Amniotic stem cell (primary cell): ENCODE measurements around the gene SOBP.

Experiments
- DNase-seq: peaks from one replicate; lab custom pipeline; 2025; lab: John Stamatoyannopoulos, UW

The SOBP gene

DNA sequence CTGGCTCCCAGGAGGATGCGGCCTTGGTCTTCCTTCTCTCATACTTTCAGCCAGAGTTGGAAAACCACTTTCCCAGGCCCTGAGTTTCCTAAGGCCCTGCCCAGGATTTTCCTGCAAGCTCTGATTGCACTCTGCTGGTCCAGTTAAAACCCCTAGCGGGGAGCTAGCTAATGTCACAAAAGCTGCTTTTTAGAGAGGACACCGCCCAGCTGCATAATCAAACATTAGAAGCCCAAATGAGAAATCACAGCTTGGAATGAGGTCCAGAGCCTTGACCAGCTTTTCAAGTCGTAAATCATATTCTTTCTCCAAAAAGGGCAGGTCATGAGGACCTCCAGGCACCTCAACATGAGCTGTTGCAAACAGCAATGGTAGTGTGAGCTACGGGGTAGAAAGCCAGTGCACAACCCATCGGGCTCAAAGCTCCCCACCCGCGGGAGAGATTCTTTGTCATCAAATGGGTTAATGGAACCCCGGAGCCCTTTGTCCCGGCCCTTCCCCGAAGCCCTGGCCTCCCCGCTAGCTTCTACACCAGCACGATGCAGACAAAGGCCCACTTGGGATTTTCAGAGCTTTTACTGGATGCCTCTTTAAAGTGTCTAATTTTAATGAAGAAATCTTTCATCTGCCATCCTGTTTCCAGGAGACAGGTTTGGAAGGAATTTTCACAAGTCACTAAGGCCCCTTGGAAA, 200.2 kb downstream of the SOBP start:
- DNase-seq, result no peak

DNA sequence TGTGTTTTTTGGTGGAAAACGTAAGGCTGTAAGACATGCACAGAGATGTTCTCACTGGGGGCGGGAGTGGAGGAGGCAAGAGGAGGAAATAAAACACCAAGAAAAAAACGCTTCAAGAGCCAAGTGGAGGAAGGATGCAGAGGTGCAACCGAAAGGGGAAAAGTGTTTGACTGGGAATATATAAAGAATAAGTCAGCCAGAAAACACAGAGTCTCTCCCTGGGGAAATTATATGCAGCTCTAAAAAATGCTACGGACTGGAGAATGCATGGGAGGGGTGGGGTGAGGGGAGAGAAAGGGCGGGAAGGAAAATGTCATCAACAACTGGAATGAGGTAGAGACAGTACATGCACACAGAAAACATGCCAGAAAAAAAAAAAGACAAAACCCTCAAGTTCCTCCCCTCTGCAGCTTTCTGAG, 200.7 kb downstream of the SOBP start:
- DNase-seq, result no peak

DNA sequence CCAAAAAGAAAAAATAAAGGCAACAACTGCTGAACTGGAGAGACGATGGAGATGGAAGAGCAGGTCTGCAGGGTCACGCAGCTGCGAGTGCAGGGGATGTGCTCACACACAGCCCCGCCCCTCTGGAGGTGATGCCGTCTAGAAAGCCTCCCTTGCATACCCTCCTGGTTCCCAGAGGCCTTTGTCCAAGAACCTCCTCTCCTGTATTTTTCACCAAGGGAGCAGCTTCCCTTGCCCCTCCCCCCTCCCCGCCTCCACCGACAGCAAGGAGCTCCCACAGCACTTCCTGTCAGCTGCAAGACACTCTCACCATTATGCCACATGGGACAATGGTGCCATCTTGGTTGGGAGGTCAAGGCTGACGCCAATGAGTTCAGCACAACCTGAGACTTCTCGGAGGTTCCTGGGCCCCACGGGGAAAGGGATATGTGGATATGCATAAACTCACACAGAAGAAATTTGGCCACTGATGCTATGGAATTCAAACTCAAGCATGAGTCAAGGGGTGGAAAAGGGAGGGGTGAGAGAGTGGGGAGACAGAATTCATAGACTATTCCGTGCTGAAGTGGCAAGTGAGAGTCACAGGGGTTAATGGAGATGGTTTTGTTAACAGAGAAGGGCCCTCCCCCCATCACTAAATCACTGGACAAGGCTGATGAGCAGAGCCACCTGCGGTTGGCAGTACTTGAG, 201.3 kb downstream of the SOBP start:
- no peak for DNase-seq

DNA sequence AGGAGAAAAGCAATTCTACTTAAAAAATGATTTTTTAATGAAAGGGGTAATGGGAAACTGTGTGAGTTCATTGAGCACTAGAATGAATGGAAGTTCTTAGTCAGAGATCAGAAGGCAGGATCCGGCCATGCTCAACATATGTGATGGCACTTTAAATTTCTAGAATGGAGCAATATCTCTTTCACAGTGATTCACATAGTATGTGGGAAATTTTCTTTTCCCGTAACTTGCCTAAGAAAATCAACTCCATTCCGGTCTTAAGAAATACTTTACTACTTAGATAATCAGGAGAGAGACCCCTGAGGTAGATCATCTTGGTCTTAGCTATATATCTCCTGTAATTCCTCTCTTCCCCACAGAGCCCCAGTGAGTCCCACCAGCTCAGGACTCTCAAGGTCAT, 202.4 kb downstream of the SOBP start:
- DNase-seq, result no peak

DNA sequence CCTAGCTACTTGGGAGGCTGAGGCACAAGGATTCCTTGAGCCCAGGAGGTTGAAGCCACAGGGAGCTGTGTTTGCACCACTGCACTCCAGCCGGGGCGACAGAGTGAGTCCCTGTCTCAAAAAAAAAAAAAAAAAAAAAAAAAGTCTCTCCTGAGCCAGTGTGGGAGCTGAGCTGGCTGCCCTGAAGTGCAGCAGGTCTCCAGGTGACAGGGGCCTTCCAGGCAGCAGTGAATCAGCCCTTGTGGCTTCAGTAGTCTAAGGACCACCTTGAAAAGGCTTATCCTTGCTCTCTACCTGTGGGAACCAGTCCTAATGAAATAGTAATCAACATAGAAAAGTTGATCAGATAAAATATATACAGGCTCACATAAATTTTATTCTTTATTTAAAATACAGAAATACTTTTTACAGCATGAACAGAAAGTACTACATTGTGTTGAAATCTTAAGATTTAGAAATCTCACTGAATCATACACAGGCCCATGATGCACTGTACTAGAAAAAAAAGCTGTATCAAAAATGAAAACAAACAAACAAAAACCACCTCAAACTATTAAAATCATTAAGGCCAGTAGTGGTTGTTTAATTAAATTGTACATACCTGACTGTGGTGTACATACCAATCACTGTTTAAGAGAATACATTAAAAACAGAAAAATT, 205.3 kb downstream of the SOBP start:
- DNase-seq, result no peak

DNA sequence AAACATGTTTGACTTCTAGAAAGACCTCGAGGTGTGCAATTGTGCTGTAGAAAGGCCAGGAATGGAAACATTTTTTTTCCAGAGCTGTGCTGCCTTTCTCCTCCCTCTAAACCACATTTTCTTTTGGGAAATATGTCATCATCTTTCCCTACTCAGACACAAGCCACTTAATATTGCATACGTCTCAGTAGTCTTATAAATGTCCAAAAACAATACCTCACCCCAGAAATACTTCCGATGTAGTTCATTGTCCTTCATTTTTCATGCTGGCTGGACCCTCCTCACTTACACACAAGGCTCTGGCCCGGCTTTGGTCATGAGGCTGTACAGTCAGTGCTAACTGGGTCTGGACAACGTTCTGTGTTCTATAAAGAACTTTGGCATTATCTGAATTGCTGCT, 207.8 kb downstream of the SOBP start:
- no peak for DNase-seq

DNA sequence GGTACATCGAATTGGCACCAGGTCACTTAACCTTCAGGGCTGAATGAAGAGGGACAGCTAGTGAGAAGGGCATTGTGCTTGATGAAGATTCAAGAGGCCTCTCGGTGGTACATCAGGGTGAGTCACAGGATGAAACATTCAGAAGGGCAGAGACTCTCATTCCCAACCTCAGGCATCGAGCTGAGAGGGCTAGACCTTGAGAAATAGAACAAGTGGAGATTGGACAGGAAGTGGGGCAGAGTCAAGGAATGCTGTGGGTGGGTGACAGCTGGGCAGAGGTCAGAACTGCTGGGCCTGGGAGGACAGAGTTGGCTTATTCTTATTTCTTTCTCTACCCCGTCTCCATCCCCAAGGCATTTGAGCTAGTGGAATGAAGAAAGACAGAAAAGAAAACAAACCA, 208.2 kb downstream of the SOBP start:
- no peak for DNase-seq

DNA sequence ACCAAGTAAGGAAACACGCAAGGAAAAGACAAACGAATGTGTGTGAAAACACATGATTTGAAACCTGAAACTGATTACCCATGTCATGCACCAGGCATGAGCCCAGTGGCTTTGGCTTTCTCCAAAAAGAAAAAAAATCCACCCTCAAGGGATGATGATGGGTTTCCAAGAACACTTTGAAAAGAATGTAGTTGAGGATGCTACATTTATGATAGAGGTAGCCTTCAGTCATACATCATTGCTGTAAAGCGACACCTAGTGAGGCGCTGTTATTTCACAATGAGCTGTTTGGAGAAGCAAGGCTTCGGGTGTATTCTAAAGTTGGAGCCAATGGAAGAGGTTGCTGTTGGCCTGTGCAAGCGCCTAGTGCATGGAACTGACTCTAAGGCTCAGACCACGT, 209.3 kb downstream of the SOBP start:
- DNase-seq, result no peak

DNA sequence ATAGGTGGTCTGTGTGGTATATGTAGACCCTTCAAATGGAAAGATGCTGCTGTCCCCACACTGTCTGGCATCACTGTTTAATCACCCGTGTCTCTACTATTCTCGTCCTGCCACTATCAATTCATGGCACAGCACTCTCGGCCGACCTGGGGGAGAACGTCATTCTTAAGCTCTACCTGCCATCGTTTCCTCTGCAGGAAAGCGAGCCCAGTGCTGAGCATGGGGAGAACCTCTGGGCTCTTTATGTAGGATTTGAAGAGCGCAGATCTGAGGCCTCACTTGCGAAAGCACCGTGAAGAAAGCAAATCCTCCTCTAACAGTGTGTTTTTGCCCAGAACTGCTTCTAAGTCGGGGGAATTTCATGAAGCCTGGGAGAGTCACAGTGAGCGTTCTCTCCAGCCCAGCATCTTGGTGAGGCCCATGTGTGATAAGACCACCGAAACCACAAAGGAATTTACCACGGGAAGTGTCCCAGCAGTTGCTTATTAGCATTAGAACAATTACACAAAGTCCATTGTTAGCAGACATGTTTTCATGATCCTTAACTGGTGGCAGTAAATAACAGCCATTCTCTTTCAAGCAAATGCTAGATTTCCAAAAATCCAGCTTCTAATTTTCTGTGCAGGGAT, 209.9 kb downstream of the SOBP start:
- DNase-seq, result no peak

DNA sequence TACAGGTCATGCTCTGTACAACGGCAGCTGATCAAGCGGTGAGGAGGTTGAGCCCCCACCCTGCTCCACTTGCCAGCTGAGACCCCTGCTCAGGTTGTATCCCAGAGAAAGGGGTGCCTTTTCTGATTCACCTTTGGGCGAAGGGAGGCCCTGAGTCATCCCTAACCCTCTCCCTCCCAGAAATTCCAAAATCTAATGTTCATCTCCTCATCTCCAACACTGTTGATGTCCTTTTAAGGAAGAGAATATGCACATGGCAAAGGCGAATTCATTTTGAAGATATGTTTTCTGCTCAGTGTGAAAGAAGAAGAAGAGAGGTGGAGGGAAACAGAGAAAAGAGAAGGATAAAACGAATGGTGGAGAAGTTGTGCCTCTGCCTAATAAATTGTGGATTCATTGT, 213.7 kb downstream of the SOBP start:
- no peak for DNase-seq

DNA sequence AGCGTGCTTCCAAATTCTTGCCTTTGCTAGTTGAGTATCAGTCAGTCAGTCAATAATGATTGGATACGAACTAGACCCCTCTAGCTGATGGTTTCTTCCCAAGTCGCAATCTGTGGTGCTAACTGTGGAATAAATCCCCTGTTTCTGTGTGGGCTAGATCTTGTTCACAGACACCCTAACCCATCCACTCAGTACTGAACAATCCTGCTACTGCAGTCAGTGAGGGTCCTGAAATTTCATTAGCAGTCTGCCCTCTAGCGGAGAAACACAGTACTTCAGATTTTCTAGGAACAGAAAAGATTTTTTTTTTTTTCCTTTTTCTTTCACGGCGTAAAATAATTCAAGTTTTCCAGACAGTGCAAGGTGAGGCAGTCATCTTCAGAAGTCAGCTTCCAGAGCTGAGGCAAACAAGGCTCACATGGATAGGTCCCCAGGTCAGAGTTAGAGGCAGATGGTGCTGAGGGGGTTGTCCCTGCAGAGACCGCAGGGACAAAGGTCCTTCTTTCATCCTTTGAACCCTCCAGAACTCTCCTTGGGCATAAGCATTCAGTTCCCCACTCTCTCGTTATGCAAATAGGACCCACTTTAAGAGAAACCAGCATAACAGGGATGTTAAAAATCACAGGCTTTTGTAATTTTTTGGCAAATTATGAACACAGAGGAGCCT, 214.6 kb downstream of the SOBP start:
- no peak for DNase-seq

DNA sequence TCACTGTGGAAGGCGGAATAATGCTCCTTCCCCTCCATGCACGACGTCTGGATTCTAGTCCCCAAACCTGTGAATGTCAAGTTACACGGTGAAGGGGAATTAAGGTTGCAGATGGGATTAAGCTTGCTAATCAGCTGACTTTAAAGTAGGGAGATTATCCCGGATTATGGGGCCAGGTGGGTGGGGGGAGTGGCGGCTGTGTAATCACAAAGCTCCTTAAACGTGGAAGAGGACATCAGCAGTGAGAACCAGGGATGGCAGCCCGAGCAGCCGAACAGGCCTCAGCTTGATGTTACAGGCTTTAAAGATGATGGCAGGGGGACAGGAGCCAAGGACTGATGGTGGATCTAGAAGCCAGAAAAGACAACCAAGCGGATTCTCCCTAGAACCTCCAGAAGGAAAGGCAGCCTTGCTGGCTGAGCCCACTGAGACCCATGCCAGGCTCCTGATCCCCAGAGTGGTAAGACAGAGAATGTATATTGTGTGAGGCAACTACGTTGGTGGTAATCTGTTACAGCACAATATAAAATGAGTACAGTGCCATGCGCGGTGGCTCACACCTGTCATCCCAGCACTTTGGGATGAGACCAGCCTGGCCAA, 216.7 kb downstream of the SOBP start:
- DNase-seq, result no peak

DNA sequence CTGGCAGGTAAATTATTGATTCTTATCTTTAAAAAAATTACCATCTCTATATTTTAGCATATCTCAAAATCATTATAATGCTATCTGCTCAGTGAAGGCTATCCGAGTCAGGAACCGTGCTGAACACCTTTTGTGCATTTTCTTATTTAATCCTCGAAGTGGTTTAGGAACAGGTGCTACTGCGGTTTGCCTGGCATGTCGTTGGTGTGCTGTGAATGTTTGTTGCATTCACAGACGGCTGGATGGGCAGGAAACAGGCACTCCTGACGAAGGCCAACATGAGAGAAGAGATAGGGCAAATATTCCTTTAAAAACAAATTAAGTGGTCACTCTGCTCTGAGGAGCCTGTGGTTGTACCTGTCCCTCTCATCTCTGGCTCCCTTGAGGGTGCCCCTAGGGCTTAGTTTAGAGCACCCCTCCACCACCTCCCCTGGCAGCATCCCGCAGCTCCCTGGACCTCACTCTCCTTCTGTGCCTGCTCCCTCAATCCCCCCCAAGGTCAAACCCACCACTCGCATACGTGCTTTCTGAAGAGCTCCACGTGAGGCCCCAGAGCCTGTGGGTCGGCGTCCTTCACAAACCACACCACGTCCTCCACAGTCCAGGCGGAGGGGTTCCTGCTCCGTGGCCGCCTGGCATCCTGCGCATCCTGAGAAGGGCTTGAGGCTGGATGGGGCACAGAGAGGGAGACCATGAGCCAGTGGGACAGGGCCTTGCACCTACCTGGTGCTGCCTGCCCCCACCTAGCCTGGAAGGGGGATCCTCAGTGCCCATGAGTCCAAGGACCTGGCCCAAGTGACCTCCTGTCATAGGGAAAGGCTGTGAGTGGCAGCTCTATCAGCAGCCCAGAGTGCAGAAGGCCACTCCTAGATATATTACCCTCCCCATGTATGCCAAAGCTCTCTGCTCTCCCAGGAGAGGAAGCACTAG, 217.7 kb downstream of the SOBP start:
- DNase-seq, result no peak

DNA sequence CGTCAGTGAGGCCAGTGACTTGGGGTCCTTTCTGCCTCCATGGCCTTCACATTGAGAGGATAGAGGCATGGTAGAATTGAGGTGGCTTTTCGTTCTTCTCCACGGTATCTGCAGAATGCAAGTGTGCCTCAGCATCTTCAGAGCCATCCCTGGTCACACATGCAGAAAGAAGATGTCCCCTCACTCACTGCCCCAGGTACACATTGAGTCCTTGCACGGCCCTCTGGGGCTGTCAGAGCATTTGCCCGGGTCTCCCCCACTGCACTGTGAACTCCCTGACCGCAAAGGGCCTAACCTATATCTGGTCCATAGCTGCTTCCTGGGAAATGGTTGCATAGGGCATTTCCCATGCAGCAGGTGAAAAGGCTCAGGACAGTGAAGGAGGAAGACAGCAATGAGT, 218.5 kb downstream of the SOBP start:
- DNase-seq, result no peak

DNA sequence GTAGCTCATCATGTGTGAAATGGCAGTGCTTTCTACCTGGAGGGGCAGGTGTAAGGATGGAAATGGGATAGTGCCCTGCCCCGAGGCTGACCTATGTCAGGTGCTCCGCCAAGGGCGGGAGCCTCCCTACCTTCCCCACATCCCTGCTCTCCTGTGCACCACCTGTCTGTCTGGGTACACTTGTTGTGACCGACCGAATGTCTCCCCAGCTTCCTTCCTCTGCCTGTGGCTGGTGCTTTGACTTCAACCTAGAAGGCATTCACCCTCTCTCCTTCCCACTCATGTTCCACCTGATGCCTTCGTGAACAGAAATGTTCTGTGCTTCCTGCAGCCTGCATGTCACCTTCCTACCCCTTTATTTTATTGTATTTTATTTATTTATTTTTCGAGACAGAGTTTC, 219.4 kb downstream of the SOBP start:
- no peak for DNase-seq
